ENCODE results near the gene NPY5R.

The NPY5R gene

GRCh38 chr4:163303069-163303468, 40.6 kb upstream of the NPY5R start:
- Histone ChIP-seq H3K9me3 (ENCODE audit: insufficient read depth, low read depth, low read length) (no peaks in the 10 kb centered on the region), H3K9me2 (replicated peaks; ENCODE audit: low read depth, low read length) (no peaks in the 10 kb centered on the region), H3F3A (ENCODE audit: low read depth) (no peaks in the 10 kb centered on the region), H4K20me1 (ENCODE audit: insufficient read depth, low read length, poor library complexity, severe bottlenecking) (no peaks in the 10 kb centered on the region), H3K27me3 (ENCODE audit: insufficient read depth, low read length, poor library complexity, severe bottlenecking) (no peaks in the 10 kb centered on the region), H3K4me3 (ENCODE audit: low read length, poor library complexity, severe bottlenecking) (no peak overlapping the region), H2AFZ (ENCODE audit: low read length) (no peak overlapping the region), H3K79me2 (ENCODE audit: insufficient read depth, low read length) (no peaks in the 10 kb centered on the region), H3K36me3 (ENCODE audit: insufficient read depth, low read length) (no peaks in the 10 kb centered on the region), H3K9ac (ENCODE audit: low read depth, low read length, poor library complexity, severe bottlenecking) (no peak overlapping the region), H3K4me2 (ENCODE audit: low read depth, low read length, poor library complexity, severe bottlenecking) (no peak overlapping the region), H3K4me1 (ENCODE audit: insufficient read depth, low read length, poor library complexity, severe bottlenecking) (no peaks in the 10 kb centered on the region)
- TF ChIP-seq EZH2phosphoT487 (IDR thresholded peaks at IDR 0.05; ENCODE audit: borderline replicate concordance) (no peak), CTCF (conservative IDR thresholded peaks at IDR 0.05; ENCODE audit: low read length) (no peak)

DNA sequence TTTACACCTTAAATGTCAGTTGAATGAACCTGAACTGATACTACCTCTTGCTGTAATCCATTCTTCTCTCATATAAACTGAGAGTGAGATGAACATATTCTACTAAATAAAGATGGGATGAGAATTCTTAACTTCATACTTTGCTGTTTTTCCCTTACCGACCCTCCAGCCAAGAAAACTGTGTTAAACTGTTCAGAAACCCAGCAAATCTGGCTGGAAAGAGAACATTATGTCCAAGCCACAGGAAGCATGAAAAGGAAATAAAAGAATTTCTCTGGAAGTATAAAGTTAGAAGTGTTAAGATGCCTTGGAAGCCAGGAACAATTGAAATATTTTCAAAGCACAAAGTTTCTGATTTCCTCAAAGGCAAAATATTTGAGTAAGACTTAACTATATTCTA, 34.2 kb upstream of the NPY5R start:
- no peaks in the 10 kb centered on the region for H3K27me3 ChIP-seq (ENCODE audit: insufficient read depth, low read length, poor library complexity, severe bottlenecking)
- no peak overlapping the region for H3K9ac ChIP-seq (ENCODE audit: low read depth, low read length, poor library complexity, severe bottlenecking)
- no peaks in the 10 kb centered on the region for H3K79me2 ChIP-seq (ENCODE audit: insufficient read depth, low read length)
- TF ChIP-seq CTCF (conservative IDR thresholded peaks at IDR 0.05; ENCODE audit: low read length) (no peak), EZH2phosphoT487 (IDR thresholded peaks at IDR 0.05; ENCODE audit: borderline replicate concordance) (no peak)
- H3K4me2 ChIP-seq (ENCODE audit: low read depth, low read length, poor library complexity, severe bottlenecking): no peak overlapping the region
- H3K36me3 ChIP-seq (ENCODE audit: insufficient read depth, low read length): no peaks in the 10 kb centered on the region
- H3K4me1 ChIP-seq (ENCODE audit: insufficient read depth, low read length, poor library complexity, severe bottlenecking): no peaks in the 10 kb centered on the region
- H3K9me2 ChIP-seq (replicated peaks; ENCODE audit: low read depth, low read length): no peaks in the 10 kb centered on the region
- H4K20me1 ChIP-seq (ENCODE audit: insufficient read depth, low read length, poor library complexity, severe bottlenecking): no peaks in the 10 kb centered on the region
- H2AFZ ChIP-seq (ENCODE audit: low read length): no peak overlapping the region
- no peak overlapping the region for H3K4me3 ChIP-seq (ENCODE audit: low read length, poor library complexity, severe bottlenecking)
- H3F3A ChIP-seq (ENCODE audit: low read depth): no peaks in the 10 kb centered on the region
- H3K9me3 ChIP-seq (ENCODE audit: insufficient read depth, low read depth, low read length): no peaks in the 10 kb centered on the region

- no peaks in the 10 kb centered on the region for H3K9me3 ChIP-seq (ENCODE audit: insufficient read depth, low read depth, low read length)
These were observed 26.6 kb upstream of the NPY5R start for GRCh38 chr4:163317110-163317509.

More at GRCh38 chr4:163317110-163317509, 26.6 kb upstream of the NPY5R start:
- no peak overlapping the region for H3K4me2 ChIP-seq (ENCODE audit: low read depth, low read length, poor library complexity, severe bottlenecking)
- H3K79me2 ChIP-seq (ENCODE audit: insufficient read depth, low read length): no peaks in the 10 kb centered on the region
- no peak overlapping the region for H2AFZ ChIP-seq (ENCODE audit: low read length)
- no peaks in the 10 kb centered on the region for H3K9me2 ChIP-seq (replicated peaks; ENCODE audit: low read depth, low read length)
- H3K4me3 ChIP-seq (ENCODE audit: low read length, poor library complexity, severe bottlenecking): no peak overlapping the region
- H3F3A ChIP-seq (ENCODE audit: low read depth): no peaks in the 10 kb centered on the region
- H3K27me3 ChIP-seq (ENCODE audit: insufficient read depth, low read length, poor library complexity, severe bottlenecking): no peaks in the 10 kb centered on the region
- TF ChIP-seq CTCF (conservative IDR thresholded peaks at IDR 0.05; ENCODE audit: low read length): no peak
- no peak for TF ChIP-seq EZH2phosphoT487 (IDR thresholded peaks at IDR 0.05; ENCODE audit: borderline replicate concordance)
- no peaks in the 10 kb centered on the region for H3K4me1 ChIP-seq (ENCODE audit: insufficient read depth, low read length, poor library complexity, severe bottlenecking)
- no peaks in the 10 kb centered on the region for H3K36me3 ChIP-seq (ENCODE audit: insufficient read depth, low read length)
- H3K9ac ChIP-seq (ENCODE audit: low read depth, low read length, poor library complexity, severe bottlenecking): no peak overlapping the region
- no peaks in the 10 kb centered on the region for H4K20me1 ChIP-seq (ENCODE audit: insufficient read depth, low read length, poor library complexity, severe bottlenecking)
